Tibial nerve (tissue), 4 donors: ENCODE results near the gene TMEM132D. TPM values are rescaled to one million over a fixed set of nuclear protein-coding genes. Genes with fewer than 3 reads are reported as not detected.

Experiments
- DNase-seq, 2 donors: peaks; one replicate each; pipeline ENCODE4 v3.0.0-alpha.2; 2019; ENCODE audit warnings: low spot score in 2 of 2
- H3K27ac ChIP-seq, 4 donors: fragments of 200-600 bp; sonication (generic) in 3 of 4; one replicate each; pipeline ENCODE4 v1.5.1; 2017 to 2019; ENCODE audit warnings: mild to moderate bottlenecking in 1 of 4
- H3K27me3 ChIP-seq, 2 donors: fragments of 200-600 bp; sonication (generic) in 1 of 2; one replicate each; pipeline versions ENCODE4 v1.5.1 to v1.6.0; 2017 to 2019
- H3K36me3 ChIP-seq, 3 donors: fragments of 200-600 bp; sonication (generic); one replicate each; pipeline ENCODE4 v1.5.1; 2018 to 2019
- H3K4me1 ChIP-seq, 4 donors: fragments of 200-600 bp; sonication (generic) in 3 of 4; one replicate each; pipeline ENCODE4 v1.5.1; 2017 to 2019
- H3K4me3 ChIP-seq, 4 donors: fragments of 200-600 bp; sonication (generic) in 3 of 4; one replicate each; pipeline ENCODE4 v1.5.1; 2017 to 2019; ENCODE audit warnings: mild to moderate bottlenecking in 1 of 4, moderate library complexity in 1 of 4
- H3K9me3 ChIP-seq, 4 donors: fragments of 200-600 bp; sonication (generic) in 3 of 4; one replicate each; pipeline ENCODE4 v1.5.1; 2017 to 2019
- EP300 ChIP-seq, 2 donors: sonication (generic); formaldehyde crosslinking; IDR thresholded peaks; one replicate each; pipeline ENCODE4 v1.6.1; 2017; ENCODE audit warnings: antibody characterized with exemption in 2 of 2, mild to moderate bottlenecking in 1 of 2
- POLR2A ChIP-seq, 2 donors: fragments of 450-650 bp; IDR thresholded peaks; one replicate each; pipeline ENCODE4 v1.6.1; 2017; ENCODE audit warnings: antibody characterized with exemption in 2 of 2, mild to moderate bottlenecking in 2 of 2, moderate library complexity in 2 of 2
- WGBS, 2 donors: methylation state at CpG; one replicate each; pipeline ENCODE4 v1.1.5; 2018; 5-methylcytosine and 5-hydroxymethylcytosine counted together
- total RNA-seq, 4 donors: library from RNA; depleted of rRNA; stranded (reverse); fragments of >200 nt; gene quantifications; one replicate each; pipeline ENCODE4 v1.1.0, GENCODE V29; 2016
- TF ChIP-seq, protein P1 (sequence below), 5 experiments: fragments of 200-600 bp in 3 of 5; fragments of 450-650 bp in 2 of 5; sonication (generic) in 3 of 5; IDR thresholded peaks; one replicate each; pipeline ENCODE4 v1.5.1; 2016 to 2019; ENCODE audit warnings: antibody characterized with exemption in 5 of 5, mild to moderate bottlenecking in 3 of 5, moderate library complexity in 2 of 5

The TMEM132D gene
- total RNA-seq, 4 donors from 2014 or later = under 0.01 to 0.21 TPM; not detected in 2

DNA sequence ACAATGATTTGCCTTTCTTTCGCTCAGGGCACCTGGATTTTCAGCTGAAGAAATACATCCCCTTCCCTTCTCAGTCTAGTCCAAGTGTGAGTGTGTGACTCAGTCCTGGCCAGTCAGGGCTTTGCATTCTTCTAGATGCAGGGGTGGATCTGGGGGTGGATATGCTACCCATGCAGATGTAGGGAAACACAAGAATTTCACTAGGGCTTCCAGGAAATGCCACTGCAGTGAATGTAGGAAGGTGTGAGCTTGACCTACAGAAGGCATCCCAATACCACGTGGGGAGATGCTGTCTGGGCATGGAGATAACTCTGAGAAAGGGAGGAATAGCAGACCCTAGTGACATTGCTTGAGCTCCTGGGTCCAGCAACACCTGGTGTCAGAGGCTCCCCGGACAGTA lies 646.3 kb downstream of the TMEM132D start:
- H3K4me1 ChIP-seq = no peaks in the 10 kb centered on the region
- H3K9me3 ChIP-seq = peaks cover 0 to 8% (median 0%) of the 10 kb centered on the region in 4 donors
- no peak overlapping the region for H3K4me3 ChIP-seq
- TF ChIP-seq POLR2A (IDR thresholded peaks at IDR 0.05) = no peak
- no peak for TF ChIP-seq EP300 (IDR thresholded peaks at IDR 0.05)
- TF ChIP-seq, protein P1, sequence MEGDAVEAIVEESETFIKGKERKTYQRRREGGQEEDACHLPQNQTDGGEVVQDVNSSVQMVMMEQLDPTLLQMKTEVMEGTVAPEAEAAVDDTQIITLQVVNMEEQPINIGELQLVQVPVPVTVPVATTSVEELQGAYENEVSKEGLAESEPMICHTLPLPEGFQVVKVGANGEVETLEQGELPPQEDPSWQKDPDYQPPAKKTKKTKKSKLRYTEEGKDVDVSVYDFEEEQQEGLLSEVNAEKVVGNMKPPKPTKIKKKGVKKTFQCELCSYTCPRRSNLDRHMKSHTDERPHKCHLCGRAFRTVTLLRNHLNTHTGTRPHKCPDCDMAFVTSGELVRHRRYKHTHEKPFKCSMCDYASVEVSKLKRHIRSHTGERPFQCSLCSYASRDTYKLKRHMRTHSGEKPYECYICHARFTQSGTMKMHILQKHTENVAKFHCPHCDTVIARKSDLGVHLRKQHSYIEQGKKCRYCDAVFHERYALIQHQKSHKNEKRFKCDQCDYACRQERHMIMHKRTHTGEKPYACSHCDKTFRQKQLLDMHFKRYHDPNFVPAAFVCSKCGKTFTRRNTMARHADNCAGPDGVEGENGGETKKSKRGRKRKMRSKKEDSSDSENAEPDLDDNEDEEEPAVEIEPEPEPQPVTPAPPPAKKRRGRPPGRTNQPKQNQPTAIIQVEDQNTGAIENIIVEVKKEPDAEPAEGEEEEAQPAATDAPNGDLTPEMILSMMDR (IDR thresholded peaks at IDR 0.05) = no peak
- H3K36me3 ChIP-seq = no peaks in the 10 kb centered on the region
- H3K27me3 ChIP-seq = no peaks in the 10 kb centered on the region
- no peak overlapping the region for H3K27ac ChIP-seq
- no peak for DNase-seq
- WGBS, 2 donors = 72 to 92% methylated on average over 3 of the region's 3 CpGs

DNA sequence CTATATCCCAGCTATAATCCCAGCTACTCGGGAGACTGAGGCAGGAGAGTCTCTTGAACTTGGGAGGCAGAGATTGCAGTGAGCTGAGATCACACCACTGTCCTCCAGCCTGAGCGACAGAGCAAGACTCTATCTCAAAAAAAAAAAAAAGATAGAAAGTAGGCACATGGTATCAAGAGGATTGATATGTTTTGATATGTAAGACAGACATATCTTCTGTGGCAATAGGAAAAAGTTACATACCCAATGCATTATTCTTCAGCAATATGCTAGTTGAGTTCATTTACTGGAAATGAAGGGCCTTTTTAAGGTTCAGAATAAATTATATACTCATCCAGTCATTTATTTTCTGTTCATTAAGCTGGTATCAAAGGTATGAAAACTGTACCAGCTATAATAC lies 657.2 kb downstream of the TMEM132D start:
- DNase-seq = no peak
- Histone ChIP-seq H3K4me1 (no peaks in the 10 kb centered on the region), H3K9me3 (peaks cover 0 to 7% (median 0%) of the 10 kb centered on the region in 4 donors), H3K4me3 (no peak overlapping the region), H3K36me3 (no peaks in the 10 kb centered on the region), H3K27ac (no peak overlapping the region), H3K27me3 (no peaks in the 10 kb centered on the region)
- TF ChIP-seq EP300 (IDR thresholded peaks at IDR 0.05) (no peak), POLR2A (IDR thresholded peaks at IDR 0.05) (no peak)
- TF ChIP-seq, protein P1 (IDR thresholded peaks at IDR 0.05) = no peak
- 88 to 89% methylated on average over 2 of the region's 2 CpGs for WGBS, 2 donors

DNA sequence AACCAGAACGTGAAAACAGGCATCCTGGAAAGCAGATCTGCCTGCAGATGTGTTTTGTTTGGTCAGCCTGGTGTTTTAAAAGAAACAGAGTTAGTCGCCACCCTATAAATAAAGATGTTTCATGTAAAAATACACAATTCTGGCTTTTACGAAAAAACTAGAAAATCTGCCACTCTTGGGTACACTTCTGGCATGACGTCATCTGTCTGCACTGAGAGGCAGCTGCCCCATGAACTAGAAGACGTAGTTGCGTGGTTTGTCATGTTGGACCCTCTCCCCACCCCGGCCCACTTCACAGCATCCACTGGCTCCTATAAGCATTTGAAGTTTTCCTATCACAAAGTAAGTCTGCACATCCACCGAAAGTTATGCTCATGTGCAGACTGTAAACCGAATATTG lies 658.1 kb downstream of the TMEM132D start:
- Histone ChIP-seq H3K27ac (no peak overlapping the region), H3K27me3 (no peaks in the 10 kb centered on the region), H3K36me3 (no peaks in the 10 kb centered on the region), H3K9me3 (peaks cover 0 to 7% (median 0%) of the 10 kb centered on the region in 4 donors), H3K4me1 (no peaks in the 10 kb centered on the region), H3K4me3 (no peak overlapping the region)
- no peak for DNase-seq
- TF ChIP-seq, protein P1 (IDR thresholded peaks at IDR 0.05) = no peak
- TF ChIP-seq EP300 (IDR thresholded peaks at IDR 0.05) (no peak), POLR2A (IDR thresholded peaks at IDR 0.05) (no peak)
- WGBS, 2 donors = 82 to 85% methylated on average over 9 of the region's 9 CpGs

DNA sequence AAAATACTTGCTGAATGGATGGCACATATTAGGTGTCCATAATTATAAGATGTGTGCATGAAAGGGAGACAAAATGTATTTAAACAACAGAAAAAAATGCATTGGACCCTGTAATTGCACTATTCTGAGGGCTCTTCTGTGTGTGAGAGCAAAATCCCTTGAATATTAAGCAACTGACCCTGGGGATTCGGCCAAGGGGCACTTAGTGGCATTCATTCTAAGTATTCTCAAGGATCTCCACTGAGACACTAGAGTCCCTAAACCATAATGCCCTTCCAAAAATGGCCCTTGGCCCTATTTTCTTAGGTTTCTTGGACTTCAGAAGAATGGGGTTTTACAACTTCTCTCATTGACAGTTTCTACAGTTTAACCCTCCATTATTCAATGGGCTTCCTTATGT lies 662.0 kb downstream of the TMEM132D start:
- Histone ChIP-seq H3K27me3 (no peaks in the 10 kb centered on the region), H3K4me1 (no peaks in the 10 kb centered on the region), H3K9me3 (peaks cover 0 to 13% (median 0%) of the 10 kb centered on the region in 4 donors), H3K4me3 (no peak overlapping the region), H3K36me3 (no peaks in the 10 kb centered on the region), H3K27ac (no peak overlapping the region)
- TF ChIP-seq POLR2A (IDR thresholded peaks at IDR 0.05) (no peak), EP300 (IDR thresholded peaks at IDR 0.05) (no peak)
- TF ChIP-seq, protein P1 (IDR thresholded peaks at IDR 0.05) = no peak
- DNase-seq = no peak
- WGBS, 2 donors = 76 to 79% methylated on average over 1 of the region's 1 CpG

DNA sequence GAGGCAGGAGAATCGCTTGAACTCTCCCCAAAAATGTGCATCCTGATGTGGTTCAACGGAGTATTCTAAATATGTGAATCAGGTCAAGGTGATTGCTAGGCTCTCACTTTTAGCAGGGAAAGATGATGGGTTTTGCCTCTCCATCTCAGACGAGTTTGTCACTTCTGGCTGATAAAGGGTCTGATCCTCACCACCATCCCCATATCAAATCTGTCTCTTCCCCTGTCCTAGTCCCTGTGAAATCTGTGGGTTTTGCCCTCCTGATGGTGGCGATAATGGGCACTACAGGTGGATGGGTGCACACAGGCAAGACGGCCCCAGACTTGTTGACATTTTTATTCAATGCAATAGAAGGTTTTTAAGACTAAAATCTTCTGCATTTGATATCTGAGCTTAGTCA lies 665.9 kb downstream of the TMEM132D start:
- 81 to 86% methylated on average over 5 of the region's 5 CpGs for WGBS, 2 donors

More for the DNA sequence above, 665.9 kb downstream of the TMEM132D start:
- Histone ChIP-seq H3K27me3 (no peaks in the 10 kb centered on the region), H3K4me3 (no peak overlapping the region), H3K4me1 (no peaks in the 10 kb centered on the region), H3K36me3 (no peaks in the 10 kb centered on the region), H3K27ac (no peak overlapping the region), H3K9me3 (peaks cover 0 to 13% (median 0%) of the 10 kb centered on the region in 4 donors)
- no peak for DNase-seq
- TF ChIP-seq, protein P1 (IDR thresholded peaks at IDR 0.05) = no peak
- TF ChIP-seq EP300 (IDR thresholded peaks at IDR 0.05) = no peak
- no peak for TF ChIP-seq POLR2A (IDR thresholded peaks at IDR 0.05)
